ENCODE results near the gene SEC14L3.

GRCh38 chr22:30507670-30508069, 35.9 kb upstream of the SEC14L3 start:
- TF ChIP-seq CTCF (IDR thresholded peaks at IDR 0.05; ENCODE audit: insufficient read depth, low read length, poor library complexity, severe bottlenecking) (no peak), EZH2phosphoT487 (conservative IDR thresholded peaks at IDR 0.05; ENCODE audit: low read length) (no peak)

All from SU-DHL-6 (cell line).